Measurements from ENCODE around the gene SPEF1.
A peak's percentile ranks its signal among the peaks of the same experiment; 100 is the strongest.

The SPEF1 gene

GRCh38 chr20:3747471-3747870 lies 33.8 kb downstream of the SPEF1 start:
- no peak overlapping the region for H3K27ac ChIP-seq
- H3K36me3 ChIP-seq (ENCODE audit: control insufficient read depth, insufficient read depth, low read length) = no peaks in the 10 kb centered on the region
- H3K79me2 ChIP-seq = no peaks in the 10 kb centered on the region
- no peak overlapping the region for H3K4me3 ChIP-seq (ENCODE audit: low read depth, low read length)
- TF ChIP-seq CTCF (IDR thresholded peaks at IDR 0.05) = no peak
- no peak overlapping the region for H3K9ac ChIP-seq
- H3K4me2 ChIP-seq (ENCODE audit: low read length) = no peak overlapping the region
- H3K27me3 ChIP-seq (ENCODE audit: control insufficient read depth, insufficient read depth, low read length) = peaks cover 5% of the 10 kb centered on the region
- H3K9me3 ChIP-seq (ENCODE audit: control insufficient read depth, low read length) = no peaks in the 10 kb centered on the region
- H3K4me1 ChIP-seq = peaks cover 13% of the 10 kb centered on the region
- H2AFZ ChIP-seq = no peak overlapping the region

DNA sequence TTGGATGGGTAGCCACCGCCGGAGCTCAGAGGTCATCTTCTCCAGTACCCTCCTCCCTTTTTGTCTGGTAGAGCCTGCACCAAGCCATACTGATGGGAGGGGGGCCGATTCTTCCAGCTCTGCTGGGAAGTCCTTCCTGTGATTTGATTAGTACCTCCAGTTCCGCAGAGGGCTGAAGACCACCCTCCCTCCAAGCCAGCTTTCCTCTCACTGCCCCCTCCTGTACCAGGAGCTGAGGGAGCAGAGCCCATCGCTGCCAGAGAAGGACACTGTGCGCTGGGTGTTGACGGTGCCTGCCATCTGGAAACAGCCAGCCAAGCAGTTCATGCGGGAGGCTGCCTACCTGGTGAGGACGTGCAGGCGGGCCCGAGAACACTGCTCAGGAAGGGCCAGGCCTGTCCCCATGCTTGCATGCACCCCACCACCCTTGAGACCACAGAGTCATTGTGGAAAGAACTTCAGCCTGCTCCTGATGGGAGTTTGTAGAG lies 35.5 kb downstream of the SPEF1 start:
- no peak overlapping the region for H3K9ac ChIP-seq
- H3K9me3 ChIP-seq (ENCODE audit: control insufficient read depth, low read length) = no peaks in the 10 kb centered on the region
- H3K4me2 ChIP-seq (ENCODE audit: low read length) = no peak overlapping the region
- peaks cover 5% of the 10 kb centered on the region for H3K27me3 ChIP-seq (ENCODE audit: control insufficient read depth, insufficient read depth, low read length)
- peak overlapping the region; percentile 74 for H3K27ac ChIP-seq
- TF ChIP-seq CTCF (IDR thresholded peaks at IDR 0.05) = no peak
- H3K36me3 ChIP-seq (ENCODE audit: control insufficient read depth, insufficient read depth, low read length) = no peaks in the 10 kb centered on the region
- H3K4me3 ChIP-seq (ENCODE audit: low read depth, low read length) = no peak overlapping the region
- peak overlapping the region; percentile 86 for H2AFZ ChIP-seq
- H3K79me2 ChIP-seq = no peaks in the 10 kb centered on the region
- H3K4me1 ChIP-seq = peaks cover 13% of the 10 kb centered on the region

DNA sequence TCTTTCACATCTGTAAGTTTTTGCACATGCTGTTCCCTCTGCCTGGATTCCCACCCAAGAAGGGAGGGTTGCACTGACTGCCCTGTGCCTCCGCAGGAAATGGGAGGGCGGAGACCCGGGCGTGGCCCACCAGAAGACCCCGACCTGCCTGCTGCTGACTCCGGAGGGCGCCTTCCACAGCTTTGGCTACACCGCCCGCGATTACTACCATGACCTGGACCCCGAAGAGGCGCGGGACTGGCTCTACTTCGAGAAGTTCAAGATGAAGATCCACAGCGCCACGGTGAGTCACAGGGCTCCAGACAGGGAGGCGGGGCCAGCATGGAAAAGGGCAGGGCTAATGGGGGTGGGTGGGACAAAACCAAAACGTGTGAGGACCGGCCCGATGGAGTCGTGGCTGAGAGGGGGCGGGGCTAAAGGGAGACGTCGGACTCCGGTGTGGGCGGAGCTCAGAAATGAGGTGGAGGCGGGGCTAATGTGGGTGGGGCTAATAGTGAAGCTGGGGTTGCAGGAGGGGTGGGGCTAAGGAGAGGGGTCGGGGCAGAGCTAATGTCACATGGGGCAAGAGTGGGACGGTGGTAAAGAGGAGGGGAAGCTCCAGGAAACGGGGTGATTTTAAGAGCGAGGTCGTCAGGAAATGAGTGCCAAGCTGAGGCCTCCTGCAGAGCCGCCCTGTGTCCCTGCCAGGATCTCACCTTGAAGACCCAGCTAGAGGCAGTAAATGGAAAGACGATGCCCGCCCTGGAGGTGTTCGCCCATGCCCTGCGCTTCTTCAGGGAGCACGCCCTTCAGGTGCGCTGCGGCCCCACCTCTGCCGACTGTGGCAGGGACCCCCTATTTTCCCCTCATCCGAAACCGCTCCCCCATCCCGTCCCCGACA lies 36.2 kb downstream of the SPEF1 start:
- Histone ChIP-seq H3K27ac (peak overlapping the region; percentile 74), H3K4me2 (ENCODE audit: low read length) (no peak overlapping the region), H3K9ac (no peak overlapping the region), H3K9me3 (ENCODE audit: control insufficient read depth, low read length) (no peaks in the 10 kb centered on the region), H3K36me3 (ENCODE audit: control insufficient read depth, insufficient read depth, low read length) (no peaks in the 10 kb centered on the region), H3K79me2 (no peaks in the 10 kb centered on the region), H2AFZ (peak overlapping the region; percentile 86), H3K4me3 (ENCODE audit: low read depth, low read length) (no peak overlapping the region), H3K27me3 (ENCODE audit: control insufficient read depth, insufficient read depth, low read length) (peaks cover 1% of the 10 kb centered on the region), H3K4me1 (peaks cover 20% of the 10 kb centered on the region)
- no peak for TF ChIP-seq CTCF (IDR thresholded peaks at IDR 0.05)

GRCh38 chr20:3744037-3744436 lies 37.2 kb downstream of the SPEF1 start:
- H3K9me3 ChIP-seq (ENCODE audit: control insufficient read depth, low read length) = no peaks in the 10 kb centered on the region
- no peak overlapping the region for H3K4me3 ChIP-seq (ENCODE audit: low read depth, low read length)
- H2AFZ ChIP-seq = peak overlapping the region; percentile 86
- H3K4me2 ChIP-seq (ENCODE audit: low read length) = no peak overlapping the region
- no peaks in the 10 kb centered on the region for H3K27me3 ChIP-seq (ENCODE audit: control insufficient read depth, insufficient read depth, low read length)
- no peak overlapping the region for H3K9ac ChIP-seq
- peaks cover 27% of the 10 kb centered on the region for H3K4me1 ChIP-seq
- no peaks in the 10 kb centered on the region for H3K36me3 ChIP-seq (ENCODE audit: control insufficient read depth, insufficient read depth, low read length)
- no peaks in the 10 kb centered on the region for H3K79me2 ChIP-seq
- no peak for TF ChIP-seq CTCF (IDR thresholded peaks at IDR 0.05)
- H3K27ac ChIP-seq = peak overlapping the region; percentile 62

Data from parathyroid adenoma (tissue), 2 donors.